ENCODE data around the gene GOLGA8B. TPM values are rescaled to one million over a fixed set of nuclear protein-coding genes. Genes with fewer than 3 reads are reported as not detected.
"Not testable (repeated sequence)": the region's sequence is repeated elsewhere in the genome, so short reads cannot be mapped to it uniquely, and the experiment has no call there.

The GOLGA8B gene
- total RNA-seq, 4 donors from 2014 or later: 20.3 to 70.2 (median 42.4) TPM

GRCh38 chr15:34594361-34594760, 10.9 kb upstream of the GOLGA8B start:
- no peak overlapping the region for H3K27ac ChIP-seq (replicated peaks in 1 of 4)
- H3K4me1 ChIP-seq: no peaks in the 10 kb centered on the region
- H3K36me3 ChIP-seq: no peaks in the 10 kb centered on the region
- no peaks in the 10 kb centered on the region for H3K9me3 ChIP-seq
- no peak overlapping the region for H3K4me3 ChIP-seq
- 54% methylated on average over 3 of the region's 3 CpGs for WGBS
- intact Hi-C loops (cut with DNase I): no loop called here
- no peak for DNase-seq (ENCODE audit: extremely low spot score)
- no peaks in the 10 kb centered on the region for H3K27me3 ChIP-seq
- TF ChIP-seq CTCF (IDR thresholded peaks at IDR 0.05) (no peak), EP300 (IDR thresholded peaks at IDR 0.05) (no peak), POLR2A (IDR thresholded peaks at IDR 0.05; ENCODE audit: low read depth) (no peak), POLR2AphosphoS5 (IDR thresholded peaks at IDR 0.05) (no peak)

GRCh38 chr15:34591306-34591705, 7.9 kb upstream of the GOLGA8B start:
- Histone ChIP-seq H3K36me3 (no peaks in the 10 kb centered on the region), H3K4me3 (no peak overlapping the region), H3K27me3 (no peaks in the 10 kb centered on the region), H3K4me1 (peaks cover 0 to 5% (median 0%) of the 10 kb centered on the region in 4 donors), H3K27ac (replicated peaks in 1 of 4) (no peak overlapping the region), H3K9me3 (no peaks in the 10 kb centered on the region)
- no peak for DNase-seq (ENCODE audit: extremely low spot score)
- WGBS: 67% methylated on average over 5 of the region's 5 CpGs
- intact Hi-C loops (cut with DNase I): no loop called here
- TF ChIP-seq POLR2AphosphoS5 (IDR thresholded peaks at IDR 0.05) (no peak), CTCF (IDR thresholded peaks at IDR 0.05) (no peak), POLR2A (IDR thresholded peaks at IDR 0.05; ENCODE audit: low read depth) (no peak), EP300 (IDR thresholded peaks at IDR 0.05) (no peak)

GRCh38 chr15:34588046-34588674, 4.7 kb upstream of the GOLGA8B start:
- H3K36me3 ChIP-seq: no peaks in the 10 kb centered on the region
- peak overlapping the region in 3 of 4 donors; percentile 34 to 51 (median 34) for H3K4me3 ChIP-seq
- H3K4me1 ChIP-seq: peaks cover 7 to 13% (median 9%) of the 10 kb centered on the region in 4 donors
- no peak for DNase-seq (ENCODE audit: extremely low spot score)
- peaks cover 0 to 4% (median 0%) of the 10 kb centered on the region in 4 donors for H3K27me3 ChIP-seq
- TF ChIP-seq POLR2AphosphoS5 (IDR thresholded peaks at IDR 0.05) (peak; percentile 47 to 91), EP300 (IDR thresholded peaks at IDR 0.05) (no peak), CTCF (IDR thresholded peaks at IDR 0.05) (peak; percentile 77 to 83 (median 81))
- intact Hi-C loops (cut with DNase I): loop anchor here (5.0 to 10.0 kb wide), 3 partner anchors 73 to 243 kb away; partner anchors contain the start of genes LPCAT4, NOP10 and NUTM1
- 18% methylated on average over 10 of the region's 10 CpGs for WGBS
- H3K27ac ChIP-seq (replicated peaks in 1 of 4): peak overlapping the region in 2 of 4 donors; percentile 18 to 54
- H3K9me3 ChIP-seq: no peaks in the 10 kb centered on the region

GRCh38 chr15:34585966-34586365, 2.5 kb upstream of the GOLGA8B start:
- not testable (repeated sequence) for H3K27me3 ChIP-seq; DNase-seq (ENCODE audit: extremely low spot score); H3K27ac ChIP-seq (replicated peaks in 1 of 4); H3K9me3 ChIP-seq; H3K36me3 ChIP-seq; H3K4me3 ChIP-seq
- intact Hi-C loops (cut with DNase I): loop anchor here (5.0 to 10.0 kb wide), 3 partner anchors 71 to 241 kb away; partner anchors contain the start of genes LPCAT4, NOP10 and NUTM1
- WGBS: 94% methylated on average over 4 of the region's 4 CpGs
- peaks cover 21 to 29% (median 25%) of the 10 kb centered on the region in 4 donors for H3K4me1 ChIP-seq

- H3K36me3 ChIP-seq: no peaks in the 10 kb centered on the region
- no peak for DNase-seq (ENCODE audit: extremely low spot score)
- peaks cover 21 to 29% (median 28%) of the 10 kb centered on the region in 4 donors for H3K4me1 ChIP-seq
- intact Hi-C loops (cut with DNase I): loop anchor here (5.0 to 10.0 kb wide), 3 partner anchors 70 to 240 kb away; partner anchors contain the start of genes LPCAT4, NOP10 and NUTM1
- no peak for TF ChIP-seq CTCF (IDR thresholded peaks at IDR 0.05)
- TF ChIP-seq EP300 (IDR thresholded peaks at IDR 0.05): no peak
- no peak for TF ChIP-seq POLR2A (IDR thresholded peaks at IDR 0.05; ENCODE audit: low read depth)
- no peak for TF ChIP-seq POLR2AphosphoS5 (IDR thresholded peaks at IDR 0.05)
- H3K4me3 ChIP-seq: no peak overlapping the region
- peaks cover 0 to 4% (median 0%) of the 10 kb centered on the region in 4 donors for H3K27me3 ChIP-seq
- H3K27ac ChIP-seq (replicated peaks in 1 of 4): no peak overlapping the region
- WGBS: 69% methylated on average over 7 of the region's 7 CpGs
- no peaks in the 10 kb centered on the region for H3K9me3 ChIP-seq
These were observed 1.5 kb upstream of the GOLGA8B start for GRCh38 chr15:34584996-34585395.

All from esophagus muscularis mucosa (tissue), 4 donors.